Measurements from ENCODE around the gene TLNRD1.
A peak's percentile ranks its signal among the peaks of the same experiment; 100 is the strongest.

The TLNRD1 gene

GRCh38 chr15:81000624-81001151 is at the start of gene TLNRD1:
Gene TLNRD1, plus strand, starts transcription at chr15:81000923. Its CDS starts 1,349 bp downstream, at chr15:81002272.
- Histone ChIP-seq H3K4me3 (ENCODE audit: low read depth, low read length, poor library complexity, severe bottlenecking) (peak within 1 kb of the TSS; percentile 88), H3K9me2 (ENCODE audit: low read depth, low read length) (no peaks in the 10 kb centered on the region), H3K27ac (ENCODE audit: low read depth, low read length, poor library complexity, severe bottlenecking) (peak within 1 kb of the TSS; percentile 45), H3F3A (ENCODE audit: insufficient read depth, low read length) (0 out of 2 replicates have a peak, but pooled peaks cover 3% of the 10 kb centered on the region), H3K9ac (ENCODE audit: low read length) (peak within 1 kb of the TSS; percentile 83), H3K79me2 (ENCODE audit: insufficient read depth, low read length) (no peaks in the 10 kb centered on the region), H2AFZ (ENCODE audit: low read length) (peak within 1 kb of the TSS; percentile 32; the same call in 1 of the 2 replicates), H3K4me2 (ENCODE audit: low read length) (peak within 1 kb of the TSS; percentile 79), H4K20me1 (ENCODE audit: insufficient read depth, low read length) (peaks cover 4% of the 10 kb centered on the region; the same call in 1 of the 2 replicates), H3K27me3 (ENCODE audit: insufficient read depth, low read length) (no peaks in the 10 kb centered on the region), H3K4me1 (ENCODE audit: insufficient read depth, low read length, severe bottlenecking) (peaks cover 24% of the 10 kb centered on the region), H3K9me3 (ENCODE audit: low read length) (no peaks in the 10 kb centered on the region), H3K36me3 (ENCODE audit: insufficient read depth, low read length) (peaks cover 23% of the 10 kb centered on the region)
- TF ChIP-seq, protein P1, sequence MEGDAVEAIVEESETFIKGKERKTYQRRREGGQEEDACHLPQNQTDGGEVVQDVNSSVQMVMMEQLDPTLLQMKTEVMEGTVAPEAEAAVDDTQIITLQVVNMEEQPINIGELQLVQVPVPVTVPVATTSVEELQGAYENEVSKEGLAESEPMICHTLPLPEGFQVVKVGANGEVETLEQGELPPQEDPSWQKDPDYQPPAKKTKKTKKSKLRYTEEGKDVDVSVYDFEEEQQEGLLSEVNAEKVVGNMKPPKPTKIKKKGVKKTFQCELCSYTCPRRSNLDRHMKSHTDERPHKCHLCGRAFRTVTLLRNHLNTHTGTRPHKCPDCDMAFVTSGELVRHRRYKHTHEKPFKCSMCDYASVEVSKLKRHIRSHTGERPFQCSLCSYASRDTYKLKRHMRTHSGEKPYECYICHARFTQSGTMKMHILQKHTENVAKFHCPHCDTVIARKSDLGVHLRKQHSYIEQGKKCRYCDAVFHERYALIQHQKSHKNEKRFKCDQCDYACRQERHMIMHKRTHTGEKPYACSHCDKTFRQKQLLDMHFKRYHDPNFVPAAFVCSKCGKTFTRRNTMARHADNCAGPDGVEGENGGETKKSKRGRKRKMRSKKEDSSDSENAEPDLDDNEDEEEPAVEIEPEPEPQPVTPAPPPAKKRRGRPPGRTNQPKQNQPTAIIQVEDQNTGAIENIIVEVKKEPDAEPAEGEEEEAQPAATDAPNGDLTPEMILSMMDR (IDR thresholded peaks at IDR 0.05; ENCODE audit: low read length) = no peak
- no peak for TF ChIP-seq EZH2 (IDR thresholded peaks at IDR 0.05; ENCODE audit: borderline replicate concordance, low read length)

DNA sequence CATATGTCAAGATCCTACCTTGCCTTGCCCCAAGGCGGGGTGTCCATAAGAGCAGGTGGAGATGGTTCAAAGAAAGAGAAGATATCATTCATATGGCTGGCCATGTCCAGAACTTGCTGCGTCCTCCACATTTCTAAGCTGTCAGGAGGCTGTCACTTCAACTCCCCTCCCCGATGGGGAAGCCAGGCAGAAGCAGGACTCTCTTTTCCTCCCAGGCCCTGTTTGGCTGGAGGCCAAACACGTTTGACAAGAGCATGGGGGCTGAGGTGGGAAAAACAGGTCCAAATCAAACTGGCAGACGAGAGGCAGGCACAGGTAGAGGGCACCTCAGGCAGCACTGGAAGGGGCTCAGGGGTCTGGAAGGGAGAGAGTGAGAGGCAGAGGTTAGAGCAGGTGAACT is 48.8 kb upstream of the TLNRD1 start:
- no peaks in the 10 kb centered on the region for H3K9me2 ChIP-seq (ENCODE audit: low read depth, low read length)
- no peaks in the 10 kb centered on the region for H3K79me2 ChIP-seq (ENCODE audit: insufficient read depth, low read length)
- no peak overlapping the region for H3K4me3 ChIP-seq (ENCODE audit: low read depth, low read length, poor library complexity, severe bottlenecking)
- no peaks in the 10 kb centered on the region for H3K27me3 ChIP-seq (ENCODE audit: insufficient read depth, low read length)
- peaks cover 16% of the 10 kb centered on the region; the same call in 1 of the 2 replicates for H3K36me3 ChIP-seq (ENCODE audit: insufficient read depth, low read length)
- no peaks in the 10 kb centered on the region for H4K20me1 ChIP-seq (ENCODE audit: insufficient read depth, low read length)
- no peak overlapping the region for H3K27ac ChIP-seq (ENCODE audit: low read depth, low read length, poor library complexity, severe bottlenecking)
- no peak overlapping the region for H3K4me2 ChIP-seq (ENCODE audit: low read length)
- H3F3A ChIP-seq (ENCODE audit: insufficient read depth, low read length) = no peaks in the 10 kb centered on the region
- H3K9ac ChIP-seq (ENCODE audit: low read length) = no peak overlapping the region
- no peaks in the 10 kb centered on the region for H3K9me3 ChIP-seq (ENCODE audit: low read length)
- H3K4me1 ChIP-seq (ENCODE audit: insufficient read depth, low read length, severe bottlenecking) = no peaks in the 10 kb centered on the region
- no peak overlapping the region for H2AFZ ChIP-seq (ENCODE audit: low read length)
- TF ChIP-seq, protein P1 (IDR thresholded peaks at IDR 0.05; ENCODE audit: low read length) = no peak
- TF ChIP-seq EZH2 (IDR thresholded peaks at IDR 0.05; ENCODE audit: borderline replicate concordance, low read length) = no peak

GRCh38 chr15:80953001-80953952 is 47.4 kb upstream of the TLNRD1 start:
- H3K9me2 ChIP-seq (ENCODE audit: low read depth, low read length) = no peaks in the 10 kb centered on the region
- H4K20me1 ChIP-seq (ENCODE audit: insufficient read depth, low read length) = no peaks in the 10 kb centered on the region
- no peak overlapping the region for H3K4me3 ChIP-seq (ENCODE audit: low read depth, low read length, poor library complexity, severe bottlenecking)
- no peaks in the 10 kb centered on the region for H3F3A ChIP-seq (ENCODE audit: insufficient read depth, low read length)
- no peaks in the 10 kb centered on the region for H3K27me3 ChIP-seq (ENCODE audit: insufficient read depth, low read length)
- H3K9me3 ChIP-seq (ENCODE audit: low read length) = no peaks in the 10 kb centered on the region
- no peak for TF ChIP-seq EZH2 (IDR thresholded peaks at IDR 0.05; ENCODE audit: borderline replicate concordance, low read length)
- TF ChIP-seq, protein P1 (IDR thresholded peaks at IDR 0.05; ENCODE audit: low read length) = no peak
- H3K9ac ChIP-seq (ENCODE audit: low read length) = no peak overlapping the region
- H3K27ac ChIP-seq (ENCODE audit: low read depth, low read length, poor library complexity, severe bottlenecking) = no peak overlapping the region
- no peak overlapping the region for H2AFZ ChIP-seq (ENCODE audit: low read length)
- no peaks in the 10 kb centered on the region for H3K4me1 ChIP-seq (ENCODE audit: insufficient read depth, low read length, severe bottlenecking)
- no peaks in the 10 kb centered on the region for H3K79me2 ChIP-seq (ENCODE audit: insufficient read depth, low read length)
- peaks cover 16% of the 10 kb centered on the region; the same call in 1 of the 2 replicates for H3K36me3 ChIP-seq (ENCODE audit: insufficient read depth, low read length)
- no peak overlapping the region for H3K4me2 ChIP-seq (ENCODE audit: low read length)

Measured in OCI-LY1 (cell line).